Loucy (cell line): ENCODE data around the gene PDXK.

Experiments used
- H2AFZ ChIP-seq: fragments of 200-600 bp; sonication (generic); 2 replicates; pipeline ENCODE4 v1.6.0; 2016; ENCODE audit warnings: antibody characterized with exemption, mild to moderate bottlenecking, low read length, moderate library complexity
- H3F3A ChIP-seq: fragments of 200-600 bp; 2 replicates; pipeline ENCODE4 v1.6.0; 2016; ENCODE audit warnings: antibody characterized with exemption, low read depth, mild to moderate bottlenecking
- H3K27me3 ChIP-seq: fragments of 200-600 bp; sonication (generic); 2 replicates; pipeline ENCODE4 v1.6.1; 2014; ENCODE audit warnings: low read length, mild to moderate bottlenecking; ENCODE audit not compliant: insufficient read depth, poor library complexity, severe bottlenecking
- H3K36me3 ChIP-seq: fragments of 200-600 bp; sonication (generic); 2 replicates; pipeline ENCODE4 v1.6.1; 2016; ENCODE audit warnings: low read length; ENCODE audit not compliant: insufficient read depth
- H3K4me1 ChIP-seq: fragments of 200-600 bp; sonication (generic); 2 replicates; pipeline ENCODE4 v1.5.1; 2014; ENCODE audit warnings: low read length, mild to moderate bottlenecking; ENCODE audit not compliant: insufficient read depth, poor library complexity, severe bottlenecking
- H3K4me2 ChIP-seq: fragments of 200-600 bp; sonication (generic); 2 replicates; pipeline ENCODE4 v1.6.0; 2014; ENCODE audit warnings: antibody characterized with exemption, low read length, low read depth, mild to moderate bottlenecking; ENCODE audit not compliant: poor library complexity, severe bottlenecking
- H3K4me3 ChIP-seq: fragments of 200-600 bp; sonication (generic); 2 replicates; pipeline ENCODE4 v1.5.1; 2014; ENCODE audit warnings: low read length, mild to moderate bottlenecking, mixed read lengths; ENCODE audit not compliant: poor library complexity, severe bottlenecking
- H3K79me2 ChIP-seq: fragments of 200-600 bp; sonication (generic); 2 replicates; pipeline ENCODE4 v1.6.1; 2014; ENCODE audit warnings: low read length; ENCODE audit not compliant: insufficient read depth
- H3K9ac ChIP-seq: fragments of 200-600 bp; sonication (generic); 2 replicates; pipeline ENCODE4 v1.6.0; 2014; ENCODE audit warnings: mild to moderate bottlenecking, low read depth, low read length, moderate library complexity; ENCODE audit not compliant: poor library complexity, severe bottlenecking
- H3K9me2 ChIP-seq: fragments of 200-600 bp; sonication (generic); replicated peaks from 2 replicates; pipeline ENCODE4 v1.6.1; 2016; ENCODE audit warnings: low read depth, low read length, mixed read lengths
- H3K9me3 ChIP-seq: fragments of 200-600 bp; sonication (generic); 2 replicates; pipeline ENCODE4 v1.6.1; 2014; ENCODE audit warnings: mild to moderate bottlenecking, antibody characterized with exemption, low read length, low read depth; ENCODE audit not compliant: insufficient read depth
- H4K20me1 ChIP-seq: fragments of 200-600 bp; sonication (generic); 2 replicates; pipeline ENCODE4 v1.6.0; 2014; ENCODE audit warnings: antibody characterized with exemption, low read length, mild to moderate bottlenecking; ENCODE audit not compliant: insufficient read depth, poor library complexity, severe bottlenecking
- EZH2phosphoT487 ChIP-seq: fragments of 200-600 bp; IDR thresholded peaks from 2 replicates; pipeline ENCODE4 v1.6.1; 2018; ENCODE audit warnings: antibody characterized with exemption, mild to moderate bottlenecking, moderate library complexity, borderline replicate concordance
- TF ChIP-seq, protein P1 (sequence below): fragments of 200-600 bp; sonication (generic); conservative IDR thresholded peaks from 2 replicates; pipeline ENCODE4 v1.5.1; 2014; ENCODE audit warnings: mild to moderate bottlenecking, antibody characterized with exemption, low read length

Gene PDXK

DNA sequence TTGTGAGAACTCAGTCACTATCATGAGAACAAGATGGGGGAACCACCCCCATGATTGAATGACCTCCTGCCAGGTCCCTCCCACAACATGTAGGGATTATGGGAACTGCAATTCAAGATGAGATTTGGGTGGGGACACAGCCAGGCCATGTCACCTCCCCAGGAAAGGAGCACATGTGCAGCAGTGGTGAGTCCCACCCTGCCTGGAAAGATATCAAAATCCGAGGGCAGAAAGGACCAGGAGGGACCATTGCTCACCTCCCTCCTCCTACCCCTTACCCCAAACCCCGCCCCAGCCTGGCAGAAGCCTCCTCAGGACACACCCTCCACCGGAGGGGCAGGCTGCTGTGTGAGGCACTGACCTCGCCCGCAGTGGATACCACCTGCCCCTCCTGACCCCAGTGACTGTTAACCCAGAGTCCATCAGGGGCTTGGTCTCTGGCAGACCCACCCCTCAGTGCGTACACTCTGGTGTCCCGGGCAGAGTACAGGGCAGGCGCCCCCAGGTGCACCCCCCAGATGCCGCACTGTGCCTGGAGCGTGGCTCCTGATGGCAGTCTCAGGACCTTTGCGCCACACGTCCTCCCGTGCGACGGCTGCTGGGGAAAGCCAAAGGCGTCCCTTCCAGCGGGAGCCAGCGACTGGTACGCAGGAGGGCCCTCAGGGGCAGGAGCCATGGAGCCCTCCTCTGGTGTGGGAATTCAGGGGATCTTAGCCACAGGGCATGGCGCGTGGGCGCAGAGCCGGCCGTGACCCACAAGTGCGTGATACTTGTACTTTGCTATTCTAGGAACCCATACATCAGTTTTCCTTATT is 20.9 kb downstream of the PDXK start:
- TF ChIP-seq, protein P1, sequence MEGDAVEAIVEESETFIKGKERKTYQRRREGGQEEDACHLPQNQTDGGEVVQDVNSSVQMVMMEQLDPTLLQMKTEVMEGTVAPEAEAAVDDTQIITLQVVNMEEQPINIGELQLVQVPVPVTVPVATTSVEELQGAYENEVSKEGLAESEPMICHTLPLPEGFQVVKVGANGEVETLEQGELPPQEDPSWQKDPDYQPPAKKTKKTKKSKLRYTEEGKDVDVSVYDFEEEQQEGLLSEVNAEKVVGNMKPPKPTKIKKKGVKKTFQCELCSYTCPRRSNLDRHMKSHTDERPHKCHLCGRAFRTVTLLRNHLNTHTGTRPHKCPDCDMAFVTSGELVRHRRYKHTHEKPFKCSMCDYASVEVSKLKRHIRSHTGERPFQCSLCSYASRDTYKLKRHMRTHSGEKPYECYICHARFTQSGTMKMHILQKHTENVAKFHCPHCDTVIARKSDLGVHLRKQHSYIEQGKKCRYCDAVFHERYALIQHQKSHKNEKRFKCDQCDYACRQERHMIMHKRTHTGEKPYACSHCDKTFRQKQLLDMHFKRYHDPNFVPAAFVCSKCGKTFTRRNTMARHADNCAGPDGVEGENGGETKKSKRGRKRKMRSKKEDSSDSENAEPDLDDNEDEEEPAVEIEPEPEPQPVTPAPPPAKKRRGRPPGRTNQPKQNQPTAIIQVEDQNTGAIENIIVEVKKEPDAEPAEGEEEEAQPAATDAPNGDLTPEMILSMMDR, result no peak
- no peak for TF ChIP-seq EZH2phosphoT487
- no peaks in the 10 kb centered on the region for H3K9me2 ChIP-seq
- no peaks in the 10 kb centered on the region for H3K27me3 ChIP-seq
- no peak overlapping the region for H2AFZ ChIP-seq
- no peak overlapping the region for H3K4me3 ChIP-seq
- no peak overlapping the region for H3K9ac ChIP-seq
- H3K9me3 ChIP-seq, result no peaks in the 10 kb centered on the region
- H3K4me2 ChIP-seq, result no peak overlapping the region
- no peaks in the 10 kb centered on the region for H3F3A ChIP-seq
- no peaks in the 10 kb centered on the region; the same call in 1 of the 2 replicates for H3K79me2 ChIP-seq
- H4K20me1 ChIP-seq, result no peaks in the 10 kb centered on the region
- no peaks in the 10 kb centered on the region for H3K4me1 ChIP-seq
- H3K36me3 ChIP-seq, result peaks cover 20% of the 10 kb centered on the region; the same call in 1 of the 2 replicates

GRCh38 chr21:43740497-43741156 is 21.7 kb downstream of the PDXK start:
- H3K4me1 ChIP-seq, result no peaks in the 10 kb centered on the region
- H3K4me2 ChIP-seq, result no peak overlapping the region
- no peak overlapping the region for H3K9ac ChIP-seq
- no peaks in the 10 kb centered on the region for H3K9me3 ChIP-seq
- no peak overlapping the region for H3K4me3 ChIP-seq
- TF ChIP-seq, protein P1, result no peak
- no peak for TF ChIP-seq EZH2phosphoT487
- no peaks in the 10 kb centered on the region for H4K20me1 ChIP-seq
- no peak overlapping the region for H2AFZ ChIP-seq
- H3K36me3 ChIP-seq, result peaks cover 21% of the 10 kb centered on the region; the same call in 1 of the 2 replicates
- H3K9me2 ChIP-seq, result no peaks in the 10 kb centered on the region
- H3F3A ChIP-seq, result no peaks in the 10 kb centered on the region
- no peaks in the 10 kb centered on the region; the same call in 1 of the 2 replicates for H3K79me2 ChIP-seq
- no peaks in the 10 kb centered on the region for H3K27me3 ChIP-seq

GRCh38 chr21:43741423-43742096 is 22.6 kb downstream of the PDXK start:
- no peak overlapping the region for H3K4me3 ChIP-seq
- H3K9ac ChIP-seq, result no peak overlapping the region
- no peaks in the 10 kb centered on the region for H4K20me1 ChIP-seq
- no peak overlapping the region for H3K4me2 ChIP-seq
- H3K9me2 ChIP-seq, result no peaks in the 10 kb centered on the region
- H3K79me2 ChIP-seq, result no peaks in the 10 kb centered on the region; the same call in 1 of the 2 replicates
- TF ChIP-seq EZH2phosphoT487, result no peak
- TF ChIP-seq, protein P1, result no peak
- H3K9me3 ChIP-seq, result no peaks in the 10 kb centered on the region
- no peak overlapping the region for H2AFZ ChIP-seq
- H3F3A ChIP-seq, result no peaks in the 10 kb centered on the region
- H3K36me3 ChIP-seq, result peaks cover 29% of the 10 kb centered on the region; the same call in 1 of the 2 replicates
- no peaks in the 10 kb centered on the region for H3K4me1 ChIP-seq
- H3K27me3 ChIP-seq, result no peaks in the 10 kb centered on the region
